PC-9 (cell line): ENCODE data around the gene MYO5A.

Experiments used
- EZH2 ChIP-seq: fragments of 200-600 bp; sonication (generic); IDR thresholded peaks from 2 replicates; pipeline ENCODE4 v1.8.0; 2017; ENCODE audit warnings: antibody characterized with exemption, low read depth
- TF ChIP-seq, protein P1 (sequence below): fragments of 200-600 bp; sonication (generic); conservative IDR thresholded peaks from 2 replicates; pipeline ENCODE4 v1.6.1; 2017; ENCODE audit warnings: mixed run types, antibody characterized with exemption, mild to moderate bottlenecking, moderate library complexity

DNA sequence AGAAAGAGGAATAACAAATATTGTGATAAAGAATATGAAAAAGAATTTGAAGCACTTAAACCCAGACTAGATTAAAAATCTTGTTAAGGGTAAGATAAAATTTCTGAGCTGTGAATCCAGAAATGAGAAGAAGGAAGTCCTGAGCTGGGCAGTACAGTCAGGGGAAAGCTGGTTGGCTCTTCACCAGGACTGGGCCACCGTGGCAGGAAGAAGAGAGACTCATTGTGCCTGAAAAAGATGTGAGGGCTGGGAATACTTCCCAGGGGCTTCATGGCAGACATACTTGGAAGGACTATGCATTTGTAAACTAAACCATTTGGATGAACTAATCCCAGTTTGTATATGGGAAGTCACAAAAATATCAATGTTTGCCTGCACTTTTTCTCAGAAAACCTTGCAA lies 204.6 kb downstream of the MYO5A start:
- TF ChIP-seq, protein P1, sequence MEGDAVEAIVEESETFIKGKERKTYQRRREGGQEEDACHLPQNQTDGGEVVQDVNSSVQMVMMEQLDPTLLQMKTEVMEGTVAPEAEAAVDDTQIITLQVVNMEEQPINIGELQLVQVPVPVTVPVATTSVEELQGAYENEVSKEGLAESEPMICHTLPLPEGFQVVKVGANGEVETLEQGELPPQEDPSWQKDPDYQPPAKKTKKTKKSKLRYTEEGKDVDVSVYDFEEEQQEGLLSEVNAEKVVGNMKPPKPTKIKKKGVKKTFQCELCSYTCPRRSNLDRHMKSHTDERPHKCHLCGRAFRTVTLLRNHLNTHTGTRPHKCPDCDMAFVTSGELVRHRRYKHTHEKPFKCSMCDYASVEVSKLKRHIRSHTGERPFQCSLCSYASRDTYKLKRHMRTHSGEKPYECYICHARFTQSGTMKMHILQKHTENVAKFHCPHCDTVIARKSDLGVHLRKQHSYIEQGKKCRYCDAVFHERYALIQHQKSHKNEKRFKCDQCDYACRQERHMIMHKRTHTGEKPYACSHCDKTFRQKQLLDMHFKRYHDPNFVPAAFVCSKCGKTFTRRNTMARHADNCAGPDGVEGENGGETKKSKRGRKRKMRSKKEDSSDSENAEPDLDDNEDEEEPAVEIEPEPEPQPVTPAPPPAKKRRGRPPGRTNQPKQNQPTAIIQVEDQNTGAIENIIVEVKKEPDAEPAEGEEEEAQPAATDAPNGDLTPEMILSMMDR = no peak
- no peak for TF ChIP-seq EZH2
